Measurements from ENCODE around the gene TST.
A peak's percentile ranks its signal among the peaks of the same experiment; 100 is the strongest.

TST gene

DNA sequence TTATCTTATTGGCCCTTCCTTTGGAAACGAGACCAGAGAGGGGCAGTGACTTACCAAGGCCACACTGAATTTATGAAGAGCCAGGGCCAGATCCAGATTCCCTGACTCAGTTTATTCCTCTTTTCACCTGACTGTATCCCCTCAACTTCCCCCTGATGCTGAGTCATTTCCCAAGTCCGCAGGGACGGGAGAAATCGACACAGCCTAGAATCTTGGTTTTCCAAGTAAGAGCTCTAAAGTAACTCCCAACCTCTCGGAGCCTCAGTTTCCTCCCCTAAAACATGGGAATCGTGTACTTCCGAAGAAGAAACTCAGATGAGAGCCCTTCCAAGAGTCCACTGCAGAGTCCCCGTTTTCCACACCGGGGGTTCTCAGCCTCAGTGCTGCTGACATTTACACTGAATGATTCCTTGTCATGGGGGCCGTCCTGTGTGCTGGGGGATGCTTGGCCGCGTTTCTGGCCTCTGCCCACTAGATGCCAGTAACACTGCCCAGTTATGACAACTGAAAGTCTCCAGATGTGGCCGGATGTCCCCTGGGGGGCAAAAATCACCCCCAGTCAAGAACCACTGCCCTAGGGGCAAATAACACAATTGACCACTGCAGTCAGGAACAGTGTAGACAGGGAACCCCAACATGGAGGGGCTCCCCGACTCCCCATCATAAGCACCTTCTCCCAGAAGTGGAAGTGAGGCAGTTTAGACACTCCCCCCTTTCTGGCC, 11.5 kb upstream of the TST start:
- H3K9ac ChIP-seq (ENCODE audit: low read depth, low read length, poor library complexity), result no peak overlapping the region
- peaks cover under 1% of the 10 kb centered on the region for H3K79me1 ChIP-seq (ENCODE audit: low read depth, low read length)
- H3K18ac ChIP-seq (ENCODE audit: low read length), result no peak overlapping the region
- H3K27me3 ChIP-seq (ENCODE audit: control insufficient read depth in 3 of 3, insufficient read depth in 3 of 3, low read depth in 1 of 3, low read length in 3 of 3), result no peaks in the 10 kb centered on the region
- no peak overlapping the region for H3K4ac ChIP-seq (ENCODE audit: low read length)
- H3K27ac ChIP-seq (replicated peaks; ENCODE audit: low read length), result no peak overlapping the region
- peaks cover 30 to 48% of the 10 kb centered on the region in 2 donors for H3K36me3 ChIP-seq (replicated peaks in 1 of 2; ENCODE audit: control insufficient read depth in 2 of 2, insufficient read depth in 2 of 2, low read length in 2 of 2)
- H3K14ac ChIP-seq (ENCODE audit: low read length), result no peak overlapping the region
- no peak overlapping the region for H3K4me3 ChIP-seq (ENCODE audit: low read length in 2 of 2)
- no peak for DNase-seq (ENCODE audit: low spot score)
- no peak overlapping the region for H3K4me2 ChIP-seq (ENCODE audit: insufficient read depth, low read length, poor library complexity, severe bottlenecking)
- no peak overlapping the region for H3K23ac ChIP-seq (ENCODE audit: low read depth, low read length, poor library complexity)
- H4K8ac ChIP-seq (ENCODE audit: low read depth, low read length), result no peak overlapping the region
- H3K9me3 ChIP-seq (replicated peaks in 1 of 2; ENCODE audit: control insufficient read depth in 2 of 2, insufficient read depth in 1 of 2, low read depth in 1 of 2, low read length in 2 of 2), result no peaks in the 10 kb centered on the region
- H2BK12ac ChIP-seq (ENCODE audit: low read length), result no peak overlapping the region
- no peak overlapping the region for H4K91ac ChIP-seq (ENCODE audit: low read depth, low read length, poor library complexity)
- WGBS, 2 donors (ENCODE audit: extremely low coverage in 2 of 2, insufficient read length in 2 of 2, insufficient replicate concordance in 1 of 2), result no CpG with 5 or more reads among the region's 14 CpGs
- H2BK15ac ChIP-seq (ENCODE audit: low read length), result no peak overlapping the region
- no peak overlapping the region for H2BK120ac ChIP-seq (ENCODE audit: low read depth, low read length)
- H2AFZ ChIP-seq (ENCODE audit: low read length), result no peak overlapping the region
- H3K4me1 ChIP-seq (ENCODE audit: control insufficient read depth in 2 of 2, insufficient read depth in 1 of 2, low read depth in 1 of 2, low read length in 2 of 2), result peaks cover 0 to 5% of the 10 kb centered on the region in 2 donors
- H2BK5ac ChIP-seq (ENCODE audit: low read length), result no peak overlapping the region
- H2AK5ac ChIP-seq (ENCODE audit: low read depth, low read length), result no peak overlapping the region

DNA sequence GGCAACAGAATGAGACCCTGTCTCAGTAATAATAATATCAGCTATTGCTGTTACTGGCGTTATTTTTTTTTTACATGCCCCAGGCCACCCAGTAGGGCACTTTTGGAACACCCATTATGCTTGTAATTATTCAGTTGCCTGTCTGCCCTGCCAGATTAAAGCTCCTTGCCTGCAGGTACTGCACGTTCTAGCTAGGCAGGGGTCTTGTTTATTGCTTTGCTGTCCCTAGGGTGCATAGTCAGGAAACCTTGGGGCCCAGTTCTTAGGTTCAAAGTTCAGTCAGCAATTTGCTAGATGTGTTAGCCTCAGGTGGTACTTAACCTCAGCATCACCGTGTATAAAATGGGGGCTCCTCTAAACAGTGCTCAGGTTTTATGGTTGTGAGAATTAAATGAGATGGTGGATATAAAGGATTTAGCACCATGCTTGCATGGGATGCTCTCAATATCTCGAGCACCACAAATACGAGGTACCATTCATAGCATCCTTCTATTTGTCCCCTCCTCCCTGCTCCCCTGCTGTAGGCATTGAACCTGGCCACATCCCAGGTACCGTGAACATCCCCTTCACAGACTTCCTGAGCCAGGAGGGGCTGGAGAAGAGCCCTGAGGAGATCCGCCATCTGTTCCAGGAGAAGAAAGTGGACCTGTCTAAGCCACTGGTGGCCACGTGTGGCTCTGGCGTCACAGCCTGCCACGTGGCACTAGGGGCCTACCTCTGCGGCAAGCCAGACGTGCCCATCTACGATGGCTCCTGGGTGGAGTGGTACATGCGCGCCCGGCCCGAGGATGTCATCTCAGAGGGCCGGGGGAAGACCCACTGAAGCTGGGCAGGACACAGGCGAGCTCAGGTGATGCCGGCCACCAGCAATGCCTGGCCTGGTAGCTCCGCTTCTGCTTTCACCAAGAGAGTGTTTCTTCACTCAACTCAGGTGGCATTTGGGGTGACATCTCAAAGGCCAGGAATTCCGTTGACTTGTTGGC, 9.7 kb upstream of the TST start:
- H3K4ac ChIP-seq (ENCODE audit: low read length), result no peak overlapping the region
- no peak overlapping the region for H4K91ac ChIP-seq (ENCODE audit: low read depth, low read length, poor library complexity)
- peaks cover 11% of the 10 kb centered on the region for H3K79me1 ChIP-seq (ENCODE audit: low read depth, low read length)
- H3K4me1 ChIP-seq (ENCODE audit: control insufficient read depth in 2 of 2, insufficient read depth in 1 of 2, low read depth in 1 of 2, low read length in 2 of 2), result peaks cover 0 to 2% of the 10 kb centered on the region in 2 donors
- H3K27ac ChIP-seq (replicated peaks; ENCODE audit: low read length), result no peak overlapping the region
- no peak overlapping the region for H3K4me3 ChIP-seq (ENCODE audit: low read length in 2 of 2)
- no peak overlapping the region for H2AFZ ChIP-seq (ENCODE audit: low read length)
- no CpG with 5 or more reads among the region's 22 CpGs for WGBS, 2 donors (ENCODE audit: extremely low coverage in 2 of 2, insufficient read length in 2 of 2, insufficient replicate concordance in 1 of 2)
- no peak overlapping the region for H2BK12ac ChIP-seq (ENCODE audit: low read length)
- H4K8ac ChIP-seq (ENCODE audit: low read depth, low read length), result no peak overlapping the region
- H2BK15ac ChIP-seq (ENCODE audit: low read length), result no peak overlapping the region
- no peak overlapping the region for H3K23ac ChIP-seq (ENCODE audit: low read depth, low read length, poor library complexity)
- H3K27me3 ChIP-seq (ENCODE audit: control insufficient read depth in 3 of 3, insufficient read depth in 3 of 3, low read depth in 1 of 3, low read length in 3 of 3), result no peaks in the 10 kb centered on the region
- H3K9ac ChIP-seq (ENCODE audit: low read depth, low read length, poor library complexity), result peak overlapping the region; percentile 14
- H3K18ac ChIP-seq (ENCODE audit: low read length), result no peak overlapping the region
- H2BK120ac ChIP-seq (ENCODE audit: low read depth, low read length), result no peak overlapping the region
- no peak overlapping the region for H3K4me2 ChIP-seq (ENCODE audit: insufficient read depth, low read length, poor library complexity, severe bottlenecking)
- H2AK5ac ChIP-seq (ENCODE audit: low read depth, low read length), result no peak overlapping the region
- no peaks in the 10 kb centered on the region for H3K9me3 ChIP-seq (replicated peaks in 1 of 2; ENCODE audit: control insufficient read depth in 2 of 2, insufficient read depth in 1 of 2, low read depth in 1 of 2, low read length in 2 of 2)
- H3K14ac ChIP-seq (ENCODE audit: low read length), result no peak overlapping the region
- H2BK5ac ChIP-seq (ENCODE audit: low read length), result no peak overlapping the region
- H3K36me3 ChIP-seq (replicated peaks in 1 of 2; ENCODE audit: control insufficient read depth in 2 of 2, insufficient read depth in 2 of 2, low read length in 2 of 2), result peaks cover 45 to 65% of the 10 kb centered on the region in 2 donors
- no peak for DNase-seq (ENCODE audit: low spot score)

DNA sequence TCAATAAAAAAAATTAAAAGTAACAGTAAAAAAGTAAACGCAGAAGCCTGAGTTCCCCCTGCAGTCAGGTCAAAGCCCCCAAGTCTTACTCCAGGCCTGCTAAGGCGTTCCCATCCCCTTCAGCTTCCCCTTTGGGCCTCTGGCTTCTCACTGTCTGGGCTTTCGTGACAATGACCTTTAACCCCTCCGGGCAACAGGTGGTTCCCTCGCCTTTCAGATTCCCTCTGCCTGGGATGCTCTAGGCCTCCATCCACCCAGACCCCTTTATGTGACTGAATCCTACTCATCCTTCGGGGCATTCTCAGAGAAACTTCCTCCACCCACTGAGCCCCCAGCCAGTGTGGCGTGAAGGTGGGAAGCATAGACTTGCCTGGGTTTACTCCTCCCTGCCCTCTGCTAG, 8.3 kb upstream of the TST start:
- H2AK5ac ChIP-seq (ENCODE audit: low read depth, low read length), result no peak overlapping the region
- H3K4me1 ChIP-seq (ENCODE audit: control insufficient read depth in 2 of 2, insufficient read depth in 1 of 2, low read depth in 1 of 2, low read length in 2 of 2), result no peaks in the 10 kb centered on the region
- no peak overlapping the region for H3K9ac ChIP-seq (ENCODE audit: low read depth, low read length, poor library complexity)
- H3K79me1 ChIP-seq (ENCODE audit: low read depth, low read length), result peaks cover 14% of the 10 kb centered on the region
- no peak overlapping the region for H4K8ac ChIP-seq (ENCODE audit: low read depth, low read length)
- H3K18ac ChIP-seq (ENCODE audit: low read length), result no peak overlapping the region
- H2BK12ac ChIP-seq (ENCODE audit: low read length), result no peak overlapping the region
- H3K14ac ChIP-seq (ENCODE audit: low read length), result no peak overlapping the region
- no peak overlapping the region for H4K91ac ChIP-seq (ENCODE audit: low read depth, low read length, poor library complexity)
- no peaks in the 10 kb centered on the region for H3K9me3 ChIP-seq (replicated peaks in 1 of 2; ENCODE audit: control insufficient read depth in 2 of 2, insufficient read depth in 1 of 2, low read depth in 1 of 2, low read length in 2 of 2)
- DNase-seq (ENCODE audit: low spot score), result no peak
- H2AFZ ChIP-seq (ENCODE audit: low read length), result no peak overlapping the region
- no CpG with 5 or more reads among the region's 7 CpGs for WGBS, 2 donors (ENCODE audit: extremely low coverage in 2 of 2, insufficient read length in 2 of 2, insufficient replicate concordance in 1 of 2)
- no peak overlapping the region for H2BK5ac ChIP-seq (ENCODE audit: low read length)
- no peaks in the 10 kb centered on the region for H3K27me3 ChIP-seq (ENCODE audit: control insufficient read depth in 3 of 3, insufficient read depth in 3 of 3, low read depth in 1 of 3, low read length in 3 of 3)
- H2BK15ac ChIP-seq (ENCODE audit: low read length), result no peak overlapping the region
- no peak overlapping the region for H3K23ac ChIP-seq (ENCODE audit: low read depth, low read length, poor library complexity)
- no peak overlapping the region for H2BK120ac ChIP-seq (ENCODE audit: low read depth, low read length)
- H3K36me3 ChIP-seq (replicated peaks in 1 of 2; ENCODE audit: control insufficient read depth in 2 of 2, insufficient read depth in 2 of 2, low read length in 2 of 2), result peaks cover 45 to 75% of the 10 kb centered on the region in 2 donors
- no peak overlapping the region for H3K27ac ChIP-seq (replicated peaks; ENCODE audit: low read length)
- no peak overlapping the region for H3K4me3 ChIP-seq (ENCODE audit: low read length in 2 of 2)
- no peak overlapping the region for H3K4me2 ChIP-seq (ENCODE audit: insufficient read depth, low read length, poor library complexity, severe bottlenecking)
- no peak overlapping the region for H3K4ac ChIP-seq (ENCODE audit: low read length)

DNA sequence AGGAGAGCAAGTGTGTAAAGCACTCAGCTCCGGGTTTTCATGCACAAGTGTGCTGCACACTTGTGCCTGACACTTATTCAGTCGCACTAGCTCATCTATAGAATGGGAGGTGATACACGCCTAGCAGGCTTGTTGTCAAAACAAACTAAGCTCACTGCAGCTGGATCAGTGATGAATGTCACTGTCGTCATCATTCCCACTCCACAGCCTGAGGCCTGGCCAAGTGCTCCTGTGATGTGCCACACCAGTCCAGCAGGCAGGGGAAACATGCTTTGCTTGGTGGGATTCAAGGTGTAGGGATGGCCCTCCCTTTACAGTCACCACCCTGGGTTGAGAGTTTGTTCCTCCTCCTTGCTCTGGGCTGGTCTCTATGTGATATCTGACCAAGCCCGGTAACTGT, 7.1 kb upstream of the TST start:
- no peak for DNase-seq (ENCODE audit: low spot score)
- Histone ChIP-seq H3K4me1 (ENCODE audit: control insufficient read depth in 2 of 2, insufficient read depth in 1 of 2, low read depth in 1 of 2, low read length in 2 of 2) (peaks cover 0 to 2% of the 10 kb centered on the region in 2 donors), H3K27me3 (ENCODE audit: control insufficient read depth in 3 of 3, insufficient read depth in 3 of 3, low read depth in 1 of 3, low read length in 3 of 3) (no peaks in the 10 kb centered on the region), H3K9ac (ENCODE audit: low read depth, low read length, poor library complexity) (peak overlapping the region; percentile 2), H2AK5ac (ENCODE audit: low read depth, low read length) (no peak overlapping the region), H3K27ac (replicated peaks; ENCODE audit: low read length) (no peak overlapping the region), H2BK120ac (ENCODE audit: low read depth, low read length) (no peak overlapping the region), H3K4me3 (ENCODE audit: low read length in 2 of 2) (no peak overlapping the region), H4K8ac (ENCODE audit: low read depth, low read length) (no peak overlapping the region), H3K14ac (ENCODE audit: low read length) (no peak overlapping the region), H2BK15ac (ENCODE audit: low read length) (no peak overlapping the region), H2AFZ (ENCODE audit: low read length) (no peak overlapping the region), H2BK5ac (ENCODE audit: low read length) (no peak overlapping the region), H2BK12ac (ENCODE audit: low read length) (no peak overlapping the region), H3K36me3 (replicated peaks in 1 of 2; ENCODE audit: control insufficient read depth in 2 of 2, insufficient read depth in 2 of 2, low read length in 2 of 2) (peaks cover 45 to 84% of the 10 kb centered on the region in 2 donors), H4K91ac (ENCODE audit: low read depth, low read length, poor library complexity) (no peak overlapping the region), H3K79me1 (ENCODE audit: low read depth, low read length) (peaks cover 21% of the 10 kb centered on the region), H3K4ac (ENCODE audit: low read length) (no peak overlapping the region), H3K4me2 (ENCODE audit: insufficient read depth, low read length, poor library complexity, severe bottlenecking) (no peak overlapping the region), H3K9me3 (replicated peaks in 1 of 2; ENCODE audit: control insufficient read depth in 2 of 2, insufficient read depth in 1 of 2, low read depth in 1 of 2, low read length in 2 of 2) (no peaks in the 10 kb centered on the region), H3K23ac (ENCODE audit: low read depth, low read length, poor library complexity) (no peak overlapping the region), H3K18ac (ENCODE audit: low read length) (no peak overlapping the region)
- no CpG with 5 or more reads among the region's 5 CpGs for WGBS, 2 donors (ENCODE audit: extremely low coverage in 2 of 2, insufficient read length in 2 of 2, insufficient replicate concordance in 1 of 2)

Measured in neuronal stem cell (in vitro differentiated cells).